NCI-H2227 treated with DMSO at 0.1 percent for 48 hours (cell line): ENCODE results near the gene PLPP2.
"Not testable (repeated sequence)": the region's sequence is repeated elsewhere in the genome, so short reads cannot be mapped to it uniquely, and the experiment has no call there.

Source experiments
- DNase-seq: peaks from one replicate; lab custom pipeline; 2025; lab: John Stamatoyannopoulos, UW

The PLPP2 gene

DNA sequence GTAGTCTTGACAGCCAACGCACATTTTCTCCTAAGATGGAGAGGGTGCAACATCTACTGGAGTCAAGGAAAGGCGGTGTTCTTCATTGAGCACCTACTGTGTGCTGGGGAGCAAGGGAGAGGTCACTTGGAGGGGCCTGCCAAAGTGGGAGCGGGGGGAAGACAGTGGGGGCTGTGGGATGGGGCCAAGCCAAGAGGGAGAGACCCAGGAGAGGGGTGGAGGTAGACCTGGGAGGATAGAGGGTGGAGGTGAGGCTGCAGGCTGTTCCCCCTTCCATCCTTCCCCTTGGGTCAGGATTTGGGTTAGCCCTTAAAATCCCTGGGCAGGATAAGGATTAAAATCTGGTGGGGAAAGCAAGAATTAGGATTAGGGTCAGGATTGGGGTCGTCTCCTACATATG is 1.7 kb upstream of the PLPP2 start:
- DNase-seq: no peak

GRCh38 chr19:292281-292884 is 1.2 kb upstream of the PLPP2 start:
- DNase-seq: no peak

DNA sequence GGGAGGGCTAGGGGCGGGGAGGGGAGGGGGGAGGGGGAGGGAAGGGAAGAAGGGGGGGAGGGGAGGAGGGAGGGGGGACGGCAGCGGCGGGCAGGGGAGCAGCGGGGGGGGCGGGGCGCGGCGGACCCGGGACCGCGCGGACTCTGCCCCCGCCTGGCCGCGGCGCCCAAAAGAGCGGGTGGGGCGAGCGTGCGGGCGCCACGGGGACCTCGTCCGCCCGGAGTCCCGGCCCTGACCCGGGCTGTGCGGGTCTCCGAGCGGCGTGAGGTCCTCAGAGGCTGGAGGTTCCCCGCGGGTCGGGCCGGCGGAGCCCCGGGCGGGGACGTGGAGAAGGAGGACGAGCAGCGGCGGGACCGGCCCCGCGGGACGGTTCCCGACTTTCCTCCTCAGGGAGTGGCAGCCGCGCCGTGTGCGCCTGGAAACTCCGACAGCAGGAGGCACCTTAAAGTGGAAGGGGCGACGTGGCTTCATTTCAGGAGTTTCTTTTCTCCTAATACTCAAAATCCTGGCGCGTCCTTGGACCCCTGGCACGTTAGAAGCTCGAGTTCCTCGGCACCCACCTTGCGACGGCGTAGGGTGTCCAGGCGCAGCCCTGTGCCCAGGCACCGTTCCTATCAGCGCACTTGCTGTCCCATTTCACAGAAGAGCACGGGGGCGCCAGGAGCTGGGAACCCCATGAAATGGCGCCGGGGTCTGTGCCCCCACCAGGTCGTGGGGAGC is 518 bp upstream of the PLPP2 start:
- DNase-seq: no peak

GRCh38 chr19:290372-291005 is 714 bp downstream of the PLPP2 start:
- no peak for DNase-seq

DNA sequence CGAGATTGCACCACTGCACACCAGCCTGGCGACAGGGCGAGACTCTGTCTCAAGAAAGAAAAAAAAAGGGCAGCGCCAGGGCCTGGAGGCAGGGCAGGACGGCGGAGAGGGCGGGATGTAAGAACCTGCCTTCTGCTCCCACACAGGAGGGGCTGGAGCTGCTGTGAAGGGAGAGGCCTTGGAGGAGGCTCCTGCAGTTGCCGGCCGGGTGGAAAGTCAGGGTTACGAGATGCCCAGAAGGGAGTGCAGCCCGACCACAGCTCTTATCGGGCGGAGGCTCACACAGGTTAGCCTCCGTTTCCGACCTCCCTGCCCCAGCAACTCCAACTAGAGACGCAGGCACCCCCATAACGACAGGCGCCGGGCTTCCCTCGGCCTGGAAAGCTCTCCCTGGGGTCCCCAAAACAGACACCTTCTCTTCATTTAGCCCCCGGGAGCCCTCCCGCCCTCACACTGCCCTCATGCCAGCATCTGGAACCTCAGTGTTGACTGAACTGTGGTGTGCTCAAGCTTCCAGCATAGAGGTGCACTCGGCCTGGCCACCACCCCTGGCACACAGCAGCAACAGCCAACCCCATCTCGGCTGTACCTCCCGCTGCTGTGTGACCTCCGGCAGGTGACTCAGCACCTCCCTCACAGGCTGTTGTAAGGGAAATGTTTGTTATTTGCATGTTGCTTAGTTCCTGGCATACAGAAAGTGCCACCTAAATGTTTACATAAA is 1.4 kb downstream of the PLPP2 start:
- DNase-seq: no peak

- no peak for DNase-seq
Measured at GRCh38 chr19:288911-289310, 2.3 kb downstream of the PLPP2 start.

DNA sequence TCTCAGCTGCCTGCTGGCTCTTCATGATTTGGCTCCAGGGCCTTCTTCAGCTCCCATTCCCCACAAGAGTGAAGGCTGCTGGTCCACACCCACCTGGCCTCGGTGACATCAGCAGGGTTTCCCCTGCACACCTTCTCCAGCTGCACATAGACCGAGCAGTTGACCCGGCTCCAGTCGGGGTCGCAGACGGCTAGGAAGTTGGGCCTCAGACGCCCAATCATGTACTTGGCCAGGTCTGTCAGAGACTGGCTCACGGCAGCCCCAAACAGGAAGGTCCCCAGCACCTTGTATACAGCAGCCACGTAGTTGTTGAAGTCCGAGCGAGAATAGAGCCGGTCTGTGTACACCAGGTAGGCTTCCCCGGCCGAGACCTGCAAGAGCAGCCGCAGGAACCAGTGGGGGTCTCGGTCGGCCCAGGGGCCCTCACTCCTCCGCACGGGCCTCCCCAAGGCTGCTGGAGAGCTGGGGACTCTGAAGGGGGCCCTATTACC is 3.8 kb downstream of the PLPP2 start:
- DNase-seq: no peak

DNA sequence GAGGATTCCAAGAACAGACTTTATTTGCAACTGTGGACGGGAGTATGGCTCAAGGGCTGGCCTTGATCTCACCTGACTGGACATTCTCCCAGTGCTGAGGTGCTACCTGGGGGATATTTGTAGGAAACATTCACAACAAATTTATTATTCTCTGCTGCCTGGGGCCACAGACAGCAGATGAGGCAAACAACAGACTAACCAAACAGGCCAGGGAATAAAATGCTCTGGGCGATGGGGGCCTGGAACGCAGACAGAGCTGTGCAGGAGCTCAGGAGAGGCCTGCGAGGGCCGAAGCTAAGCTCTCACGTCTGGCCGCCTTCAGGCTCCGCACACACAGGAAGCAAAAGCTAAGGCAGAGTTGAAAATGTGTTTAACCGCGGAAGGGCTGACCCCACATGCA is 7.8 kb downstream of the PLPP2 start:
- no peak for DNase-seq

GRCh38 chr19:282501-282900 is 8.7 kb downstream of the PLPP2 start:
- DNase-seq: no peak

GRCh38 chr19:281992-282391 is 9.2 kb downstream of the PLPP2 start:
- no peak for DNase-seq

DNA sequence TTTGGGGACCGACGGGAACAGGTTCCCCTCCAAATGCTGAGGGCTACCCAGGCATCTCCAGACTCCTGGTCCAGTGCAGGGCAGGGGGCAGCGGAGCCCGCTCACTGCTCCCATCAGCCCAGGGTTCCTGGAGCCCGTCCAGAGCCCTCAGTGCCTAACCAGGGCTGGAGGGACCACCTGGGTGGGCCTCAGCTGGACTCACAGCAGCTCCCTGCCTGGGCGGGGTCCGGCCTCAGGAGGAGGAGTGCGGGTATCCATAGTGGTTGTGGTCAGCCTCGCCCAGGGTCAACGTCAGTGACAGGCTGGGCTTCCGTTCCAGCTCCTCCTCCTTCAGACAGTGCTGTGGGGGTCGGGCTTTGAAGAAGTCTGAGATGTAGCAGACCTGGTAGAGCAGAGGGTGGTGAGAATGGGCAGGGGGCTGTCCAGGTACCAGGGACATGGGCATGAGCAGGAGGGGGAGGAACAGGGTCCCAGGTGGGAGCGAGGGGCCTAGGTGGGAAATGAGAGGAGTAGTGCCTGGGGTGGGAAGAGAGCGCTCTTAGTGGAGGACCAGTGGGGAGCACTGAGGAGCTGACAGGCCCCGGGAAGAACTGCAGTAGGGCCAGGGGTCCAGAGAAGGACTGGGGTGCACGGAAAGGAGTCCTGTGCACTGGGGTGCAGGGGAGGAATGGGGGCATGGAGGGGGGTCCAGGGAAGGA is 9.9 kb downstream of the PLPP2 start:
- no peak for DNase-seq

DNA sequence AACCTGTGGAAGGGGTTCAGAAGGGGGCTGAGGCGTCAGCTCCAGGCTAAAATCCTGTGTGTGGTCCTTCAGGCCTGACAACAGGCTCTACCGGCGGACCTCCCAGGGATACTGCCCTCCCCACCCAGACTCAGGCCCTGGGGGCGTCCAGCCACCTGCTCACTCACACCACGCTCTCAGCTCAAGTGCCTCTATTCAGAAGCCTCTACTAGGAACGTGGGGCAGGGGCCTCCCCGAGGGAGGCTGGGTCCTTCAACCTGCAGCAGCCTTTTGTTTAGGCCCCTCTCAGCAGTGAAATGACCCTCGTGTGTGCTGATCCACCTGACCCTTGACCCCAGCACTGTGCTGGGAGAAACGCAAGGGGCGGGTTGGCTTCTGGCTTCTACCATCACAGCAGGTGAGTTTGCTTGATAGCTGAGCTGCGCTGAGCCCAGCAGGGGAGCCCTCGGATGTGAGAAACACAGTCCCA is 10.6 kb downstream of the PLPP2 start:
- DNase-seq: peak; percentile 27

GRCh38 chr19:279656-280055 is 11.5 kb downstream of the PLPP2 start:
- no peak for DNase-seq

- no peak for DNase-seq
Measured at GRCh38 chr19:279231-279630, 12.0 kb downstream of the PLPP2 start.

DNA sequence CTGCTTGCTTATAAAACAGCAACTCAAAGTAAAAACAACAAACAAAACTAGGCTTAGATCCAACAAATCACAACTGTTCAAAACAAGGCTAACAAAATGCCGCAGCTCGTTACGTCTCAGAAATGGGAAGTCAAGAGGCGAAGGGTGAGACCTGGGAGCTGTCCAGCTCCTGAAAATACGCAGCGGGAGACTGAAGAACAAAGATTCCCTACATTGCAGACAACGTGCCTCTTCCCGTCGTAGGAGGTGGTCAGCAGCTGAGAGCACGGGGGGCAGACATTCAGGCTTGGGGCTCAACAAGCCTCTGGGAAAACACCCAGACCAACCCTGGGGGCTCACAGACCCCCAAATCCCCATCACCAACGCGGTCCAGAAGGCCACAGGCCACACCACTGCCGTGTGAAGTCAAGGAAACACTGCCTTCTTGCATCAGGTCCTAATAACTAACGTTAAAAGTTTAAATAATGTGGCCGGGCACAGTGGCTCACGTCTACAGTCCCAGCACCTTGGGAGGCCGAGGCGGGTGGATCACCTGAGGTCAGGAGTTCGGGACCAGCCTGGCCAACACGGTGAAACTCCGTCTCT is 13.5 kb downstream of the PLPP2 start:
- no peak for DNase-seq

GRCh38 chr19:277131-277530 is 14.1 kb downstream of the PLPP2 start:
- DNase-seq: no peak

DNA sequence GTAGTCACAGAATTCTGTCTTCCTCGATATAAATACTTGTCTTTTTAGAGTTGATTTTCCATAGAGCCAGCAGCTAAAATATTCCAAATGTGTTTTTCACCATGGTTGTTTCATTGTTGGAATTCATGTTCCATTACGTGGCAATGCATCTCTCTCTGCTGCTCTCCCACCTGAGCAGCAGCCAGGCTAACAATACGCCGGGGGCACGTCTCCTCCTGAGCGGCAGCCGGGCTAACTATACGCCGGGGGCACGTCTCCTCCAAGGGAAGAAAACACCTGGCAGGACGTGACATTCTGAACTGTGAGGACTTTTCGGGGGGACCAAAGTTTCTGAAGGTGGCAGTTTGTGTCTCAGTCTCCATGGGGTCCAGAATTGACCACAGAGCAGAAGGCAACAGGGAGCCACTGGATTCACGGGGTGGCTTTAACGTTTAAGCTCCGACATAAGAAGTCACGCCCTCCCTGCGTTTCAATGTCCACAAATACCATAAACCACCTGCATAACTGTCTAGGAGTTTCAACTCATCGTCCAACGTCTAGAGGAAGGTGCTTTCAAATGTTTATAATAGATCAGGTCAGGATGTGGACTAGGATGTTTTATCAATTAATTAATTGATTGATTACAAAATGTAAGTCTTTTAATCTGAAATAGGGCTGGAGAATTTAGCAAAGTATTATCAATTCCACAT is 15.1 kb downstream of the PLPP2 start:
- DNase-seq: no peak

GRCh38 chr19:275000-275399 is 16.2 kb downstream of the PLPP2 start:
- DNase-seq: no peak

DNA sequence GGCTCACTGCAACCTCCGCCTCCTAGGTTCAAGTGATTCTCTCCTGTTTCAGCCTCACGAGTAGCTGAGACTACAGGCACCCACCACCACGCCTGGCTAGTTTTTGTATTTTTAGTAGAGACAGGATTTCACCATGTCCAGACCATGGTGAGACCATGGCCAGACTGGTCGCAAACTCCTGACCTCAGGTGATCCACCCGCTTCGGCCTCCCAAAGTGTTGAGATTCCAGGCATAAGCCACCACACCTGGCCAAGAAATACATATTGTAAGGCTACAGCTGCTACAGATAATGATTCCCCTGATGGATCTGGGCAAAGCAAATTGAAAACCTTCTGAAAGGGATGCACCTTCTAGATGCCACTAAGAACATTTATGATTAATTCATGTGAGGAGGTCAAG is 17.8 kb downstream of the PLPP2 start:
- DNase-seq: no peak

DNA sequence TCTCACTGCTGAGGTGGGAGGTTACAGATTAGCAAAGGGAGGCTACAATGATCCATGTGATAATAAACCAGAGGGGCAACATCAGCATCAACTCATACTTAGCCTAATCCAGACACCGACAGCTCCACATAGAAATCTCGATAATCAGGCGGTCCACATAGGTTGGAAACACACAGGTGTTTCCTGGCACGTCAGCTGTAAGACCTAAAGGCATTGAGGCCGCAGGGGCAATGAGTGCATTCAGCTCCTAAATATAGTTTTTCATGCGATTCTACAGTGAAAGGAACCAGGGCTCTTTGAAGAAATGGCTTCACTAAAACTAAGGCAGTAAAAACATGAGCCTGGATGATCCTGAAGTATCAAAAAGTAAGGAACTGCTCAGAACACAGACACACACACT is 19.3 kb downstream of the PLPP2 start:
- DNase-seq: no peak

- DNase-seq: not testable (repeated sequence)
Measured at GRCh38 chr19:270766-271318, 20.4 kb downstream of the PLPP2 start.
